ENCODE results near the gene PHLDA3. TPM values are rescaled to one million over a fixed set of nuclear protein-coding genes. Genes with fewer than 3 reads are reported as not detected.

The PHLDA3 gene
- total RNA-seq, 1 experiment from 2014 or later: 22.1 TPM

DNA sequence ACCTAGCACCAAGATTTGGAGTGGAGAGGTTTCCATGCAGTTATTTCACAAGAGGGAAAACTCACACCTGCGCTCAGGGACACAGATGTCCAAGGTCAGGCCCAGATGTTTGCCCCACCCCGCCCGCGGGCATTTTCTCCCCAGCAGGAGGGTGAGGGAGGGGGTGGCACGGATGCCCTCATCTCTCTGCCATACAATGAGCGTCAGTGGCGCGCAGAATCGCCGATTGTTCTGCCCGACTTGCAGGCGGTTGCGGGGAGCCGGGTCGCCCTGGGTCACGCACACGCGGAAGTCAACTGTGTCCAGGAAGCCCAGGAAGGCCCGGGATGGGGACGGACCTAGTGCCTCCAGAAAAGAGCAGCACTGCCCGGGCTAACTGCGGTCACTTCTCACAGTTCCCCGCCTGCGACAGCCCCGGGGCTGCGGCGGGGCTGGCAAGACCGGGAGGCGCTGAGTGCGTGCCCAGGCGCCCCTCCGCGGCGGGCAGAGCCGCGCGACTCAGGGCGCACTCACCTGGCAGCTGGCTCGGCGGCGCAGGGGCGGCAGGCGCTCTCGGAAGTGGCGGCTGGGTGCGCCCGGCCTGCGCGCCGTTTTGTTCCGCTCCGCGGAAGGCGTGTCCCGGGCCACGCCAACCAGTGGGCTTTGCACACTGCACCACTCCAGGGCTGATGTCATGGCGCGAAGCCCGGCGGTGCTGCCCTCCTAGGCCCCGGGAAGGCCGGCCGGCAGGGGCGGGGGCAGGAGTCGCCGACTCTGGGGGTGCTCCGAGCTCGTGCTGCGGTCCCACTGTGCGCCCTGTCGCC, 37.8 kb upstream of the PHLDA3 start, which contains the start of gene CSRP1 (continued):
- TF ChIP-seq POLR2A (IDR thresholded peaks at IDR 0.05; ENCODE audit: borderline replicate concordance, extremely low read depth, insufficient read depth, insufficient read length) (peak; percentile 96), JUND (IDR thresholded peaks at IDR 0.05) (no peak; the same call in 1 of the 2 replicates), SP1 (IDR thresholded peaks at IDR 0.05; ENCODE audit: low read depth) (peak; percentile 52; the same call in 1 of the 2 replicates), ZFX (IDR thresholded peaks at IDR 0.05) (peak; percentile 88), CBX3 (IDR thresholded peaks at IDR 0.05; ENCODE audit: low read depth) (0 out of 2 replicates have a peak, but pooled peaks have one; percentile 41), ELF1 (IDR thresholded peaks at IDR 0.05; ENCODE audit: borderline replicate concordance, low read depth) (no peak), POLR2AphosphoS5 (IDR thresholded peaks at IDR 0.05; ENCODE audit: low read depth, low read length) (peak; percentile 94), TCF7L2 (IDR thresholded peaks at IDR 0.05; ENCODE audit: borderline replicate concordance, extremely low read depth, insufficient read depth, insufficient read length) (peak; percentile 58), EGR1 (IDR thresholded peaks at IDR 0.05; ENCODE audit: low read depth) (0 out of 2 replicates have a peak, but pooled peaks have one; percentile 15), CEBPB (IDR thresholded peaks at IDR 0.05; ENCODE audit: low read depth) (no peak)
- TF ChIP-seq, protein P1, sequence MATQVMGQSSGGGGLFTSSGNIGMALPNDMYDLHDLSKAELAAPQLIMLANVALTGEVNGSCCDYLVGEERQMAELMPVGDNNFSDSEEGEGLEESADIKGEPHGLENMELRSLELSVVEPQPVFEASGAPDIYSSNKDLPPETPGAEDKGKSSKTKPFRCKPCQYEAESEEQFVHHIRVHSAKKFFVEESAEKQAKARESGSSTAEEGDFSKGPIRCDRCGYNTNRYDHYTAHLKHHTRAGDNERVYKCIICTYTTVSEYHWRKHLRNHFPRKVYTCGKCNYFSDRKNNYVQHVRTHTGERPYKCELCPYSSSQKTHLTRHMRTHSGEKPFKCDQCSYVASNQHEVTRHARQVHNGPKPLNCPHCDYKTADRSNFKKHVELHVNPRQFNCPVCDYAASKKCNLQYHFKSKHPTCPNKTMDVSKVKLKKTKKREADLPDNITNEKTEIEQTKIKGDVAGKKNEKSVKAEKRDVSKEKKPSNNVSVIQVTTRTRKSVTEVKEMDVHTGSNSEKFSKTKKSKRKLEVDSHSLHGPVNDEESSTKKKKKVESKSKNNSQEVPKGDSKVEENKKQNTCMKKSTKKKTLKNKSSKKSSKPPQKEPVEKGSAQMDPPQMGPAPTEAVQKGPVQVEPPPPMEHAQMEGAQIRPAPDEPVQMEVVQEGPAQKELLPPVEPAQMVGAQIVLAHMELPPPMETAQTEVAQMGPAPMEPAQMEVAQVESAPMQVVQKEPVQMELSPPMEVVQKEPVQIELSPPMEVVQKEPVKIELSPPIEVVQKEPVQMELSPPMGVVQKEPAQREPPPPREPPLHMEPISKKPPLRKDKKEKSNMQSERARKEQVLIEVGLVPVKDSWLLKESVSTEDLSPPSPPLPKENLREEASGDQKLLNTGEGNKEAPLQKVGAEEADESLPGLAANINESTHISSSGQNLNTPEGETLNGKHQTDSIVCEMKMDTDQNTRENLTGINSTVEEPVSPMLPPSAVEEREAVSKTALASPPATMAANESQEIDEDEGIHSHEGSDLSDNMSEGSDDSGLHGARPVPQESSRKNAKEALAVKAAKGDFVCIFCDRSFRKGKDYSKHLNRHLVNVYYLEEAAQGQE (IDR thresholded peaks at IDR 0.05; ENCODE audit: low read depth): no peak

DNA sequence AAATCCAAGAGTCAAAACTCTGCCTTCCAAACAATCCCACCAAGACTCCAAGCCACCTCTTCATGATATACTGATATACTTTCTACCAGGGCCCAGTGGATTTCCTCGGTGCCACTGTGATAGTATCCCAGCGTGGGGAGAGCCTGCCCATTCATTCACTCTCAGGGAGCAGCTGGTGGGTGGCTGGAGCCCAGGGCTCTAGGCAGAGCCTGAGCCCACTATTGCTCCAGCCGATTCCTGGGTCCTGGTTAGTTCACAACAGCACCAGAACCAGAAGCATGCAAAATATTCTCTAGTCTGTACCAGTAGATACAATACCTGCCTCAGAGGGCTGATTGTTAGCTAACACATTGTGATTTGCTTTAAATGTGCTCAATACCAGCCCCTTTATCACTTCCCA, 37.1 kb upstream of the PHLDA3 start:
- Histone ChIP-seq H3K4me3 (replicated peaks in 1 of 2; ENCODE audit: low read depth in 1 of 2, low read length in 2 of 2) (peak overlapping the region; percentile 64 to 73), H3K4me2 (ENCODE audit: low read length) (peak overlapping the region; percentile 80), H3K27me3 (ENCODE audit: insufficient read depth, low read length) (no peaks in the 10 kb centered on the region), H3K9ac (ENCODE audit: low read length) (peak overlapping the region; percentile 77), H3K9me3 (ENCODE audit: control insufficient read depth in 1 of 2, insufficient read depth in 1 of 2, low read depth in 1 of 2, low read length in 2 of 2) (no peaks in the 10 kb centered on the region), H3K4me1 (ENCODE audit: control insufficient read depth in 1 of 2, insufficient read depth in 2 of 2, low read length in 2 of 2) (peaks cover 11 to 25% of the 10 kb centered on the region in 2 experiments), H3K27ac (ENCODE audit: low read depth, low read length) (peak overlapping the region; percentile 64; the same call in 1 of the 2 replicates), H3K36me3 (ENCODE audit: control insufficient read depth in 1 of 2, insufficient read depth in 2 of 2, low read length in 2 of 2) (no peaks in the 10 kb centered on the region), H4K20me1 (ENCODE audit: insufficient read depth) (no peaks in the 10 kb centered on the region), H3K9me2 (ENCODE audit: insufficient read depth) (no peaks in the 10 kb centered on the region), H2AFZ (ENCODE audit: low read depth, low read length, poor library complexity, severe bottlenecking) (no peak overlapping the region), H3K79me2 (ENCODE audit: insufficient read depth, low read length) (peaks cover 3% of the 10 kb centered on the region; the same call in 1 of the 2 replicates)
- intact Hi-C loops (cut with micrococcal nuclease): loop anchor here (2.0 kb wide), 1 partner anchor 17 kb away; no protein-coding TSS in a partner anchor
- no peak for TF ChIP-seq YY1 (IDR thresholded peaks at IDR 0.05; ENCODE audit: extremely low read depth, insufficient replicate concordance, low read depth, low read length)
- TF ChIP-seq, protein P2, sequence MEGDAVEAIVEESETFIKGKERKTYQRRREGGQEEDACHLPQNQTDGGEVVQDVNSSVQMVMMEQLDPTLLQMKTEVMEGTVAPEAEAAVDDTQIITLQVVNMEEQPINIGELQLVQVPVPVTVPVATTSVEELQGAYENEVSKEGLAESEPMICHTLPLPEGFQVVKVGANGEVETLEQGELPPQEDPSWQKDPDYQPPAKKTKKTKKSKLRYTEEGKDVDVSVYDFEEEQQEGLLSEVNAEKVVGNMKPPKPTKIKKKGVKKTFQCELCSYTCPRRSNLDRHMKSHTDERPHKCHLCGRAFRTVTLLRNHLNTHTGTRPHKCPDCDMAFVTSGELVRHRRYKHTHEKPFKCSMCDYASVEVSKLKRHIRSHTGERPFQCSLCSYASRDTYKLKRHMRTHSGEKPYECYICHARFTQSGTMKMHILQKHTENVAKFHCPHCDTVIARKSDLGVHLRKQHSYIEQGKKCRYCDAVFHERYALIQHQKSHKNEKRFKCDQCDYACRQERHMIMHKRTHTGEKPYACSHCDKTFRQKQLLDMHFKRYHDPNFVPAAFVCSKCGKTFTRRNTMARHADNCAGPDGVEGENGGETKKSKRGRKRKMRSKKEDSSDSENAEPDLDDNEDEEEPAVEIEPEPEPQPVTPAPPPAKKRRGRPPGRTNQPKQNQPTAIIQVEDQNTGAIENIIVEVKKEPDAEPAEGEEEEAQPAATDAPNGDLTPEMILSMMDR (IDR thresholded peaks at IDR 0.05 in 2 of 3, conservative IDR thresholded peaks at IDR 0.05 in 1 of 3; ENCODE audit: borderline replicate concordance in 1 of 3, insufficient read depth in 1 of 3, low read depth in 2 of 3, low read length in 2 of 3): no peak
- TF ChIP-seq EZH2phosphoT487 (IDR thresholded peaks at IDR 0.05; ENCODE audit: borderline replicate concordance): no peak
- no peak for TF ChIP-seq EGR1 (IDR thresholded peaks at IDR 0.05; ENCODE audit: low read depth)
- no peak for TF ChIP-seq POLR2AphosphoS5 (IDR thresholded peaks at IDR 0.05; ENCODE audit: low read depth, low read length)
- TF ChIP-seq, protein P3, sequence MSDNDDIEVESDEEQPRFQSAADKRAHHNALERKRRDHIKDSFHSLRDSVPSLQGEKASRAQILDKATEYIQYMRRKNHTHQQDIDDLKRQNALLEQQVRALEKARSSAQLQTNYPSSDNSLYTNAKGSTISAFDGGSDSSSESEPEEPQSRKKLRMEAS (IDR thresholded peaks at IDR 0.05): no peak
- TF ChIP-seq TCF7L2 (IDR thresholded peaks at IDR 0.05; ENCODE audit: borderline replicate concordance, extremely low read depth, insufficient read depth, insufficient read length): no peak
- TF ChIP-seq CBX3 (IDR thresholded peaks at IDR 0.05; ENCODE audit: low read depth): no peak
- TF ChIP-seq CEBPB (IDR thresholded peaks at IDR 0.05; ENCODE audit: low read depth): no peak
- TF ChIP-seq ZFX (IDR thresholded peaks at IDR 0.05): no peak
- ChIA-PET POLR2A (interaction anchor here (1.0 to 2.6 kb wide), 2 partner anchors 10 to 25 kb away, joined by 4 to 8 read pairs; no protein-coding TSS in a partner anchor), CTCF (no interaction called here), RAD21 (ENCODE audit: low non-redundant PET in 1 of 2, low total read pairs in 2 of 2, uncharacterized antibody in 2 of 2, unreplicated experiment in 2 of 2) (no interaction called here)
- DNase-seq (ENCODE audit: low read depth, low spot score) (no peak), ATAC-seq (no peak)
- TSS peak; percentile 47 for BruUV-seq (replicated peaks)
